Measurements from ENCODE around the gene CYB561A3. TPM values are rescaled to one million over a fixed set of nuclear protein-coding genes. Genes with fewer than 3 reads are reported as not detected.
A peak's percentile ranks its signal among the peaks of the same experiment; 100 is the strongest.

The CYB561A3 gene
- total RNA-seq, 4 donors from 2014 or later: 39.9 to 110 (median 79.8) TPM

- no peaks in the 10 kb centered on the region for H3K4me1 ChIP-seq
- WGBS: 67% methylated on average over 5 of the region's 5 CpGs
- peaks cover 65% of the 10 kb centered on the region for H3K36me3 ChIP-seq
- H3K9me3 ChIP-seq: no peaks in the 10 kb centered on the region
- H3K4me3 ChIP-seq: no peak overlapping the region
- H3K27ac ChIP-seq: peak overlapping the region; percentile 43
- no peak for DNase-seq (ENCODE audit: low spot score in 2 of 2)
- H3K27me3 ChIP-seq: no peaks in the 10 kb centered on the region
- TF ChIP-seq POLR2A (IDR thresholded peaks at IDR 0.05) (no peak), POLR2AphosphoS5 (IDR thresholded peaks at IDR 0.05) (no peak), EP300 (IDR thresholded peaks at IDR 0.05) (no peak), CTCF (IDR thresholded peaks at IDR 0.05) (no peak)
Observed at GRCh38 chr11:61404103-61404502, 42.4 kb upstream of the CYB561A3 start.

- no peak overlapping the region for H3K4me3 ChIP-seq
- H3K9me3 ChIP-seq: no peaks in the 10 kb centered on the region
- no peaks in the 10 kb centered on the region for H3K27me3 ChIP-seq
- H3K4me1 ChIP-seq: no peaks in the 10 kb centered on the region
- H3K36me3 ChIP-seq: peaks cover 65% of the 10 kb centered on the region
- TF ChIP-seq POLR2AphosphoS5 (IDR thresholded peaks at IDR 0.05) (no peak), EP300 (IDR thresholded peaks at IDR 0.05) (no peak), CTCF (IDR thresholded peaks at IDR 0.05) (no peak)
- DNase-seq (ENCODE audit: low spot score in 2 of 2): no peak
- H3K27ac ChIP-seq: no peak overlapping the region
- 96% methylated on average over 1 of the region's 1 CpG for WGBS
Observed at GRCh38 chr11:61403658-61404057, 42.0 kb upstream of the CYB561A3 start.

- H3K9me3 ChIP-seq: no peaks in the 10 kb centered on the region
- 97% methylated on average over 2 of the region's 2 CpGs for WGBS
- no peaks in the 10 kb centered on the region for H3K4me1 ChIP-seq
- H3K27me3 ChIP-seq: no peaks in the 10 kb centered on the region
- H3K4me3 ChIP-seq: no peak overlapping the region
- TF ChIP-seq POLR2A (IDR thresholded peaks at IDR 0.05) (no peak), EP300 (IDR thresholded peaks at IDR 0.05) (no peak), POLR2AphosphoS5 (IDR thresholded peaks at IDR 0.05) (no peak), CTCF (IDR thresholded peaks at IDR 0.05) (no peak)
- no peak overlapping the region for H3K27ac ChIP-seq
- H3K36me3 ChIP-seq: peaks cover 61% of the 10 kb centered on the region
- no peak for DNase-seq (ENCODE audit: low spot score in 2 of 2)
Observed at GRCh38 chr11:61401573-61401972, 39.9 kb upstream of the CYB561A3 start.

- no peak for DNase-seq (ENCODE audit: low spot score in 2 of 2)
- Histone ChIP-seq H3K27ac (no peak overlapping the region), H3K36me3 (peaks cover 60% of the 10 kb centered on the region)
Observed at GRCh38 chr11:61401173-61401572, 39.5 kb upstream of the CYB561A3 start.

GRCh38 chr11:61392981-61393595 is 31.4 kb upstream of the CYB561A3 start:
- H3K27ac ChIP-seq: peak overlapping the region; percentile 90
- peaks cover 20% of the 10 kb centered on the region for H3K4me1 ChIP-seq
- TF ChIP-seq EP300 (IDR thresholded peaks at IDR 0.05) (no peak), POLR2A (IDR thresholded peaks at IDR 0.05) (no peak), CTCF (IDR thresholded peaks at IDR 0.05) (no peak), POLR2AphosphoS5 (IDR thresholded peaks at IDR 0.05) (no peak)
- WGBS: 5% methylated on average over 15 of the region's 15 CpGs
- no peaks in the 10 kb centered on the region for H3K9me3 ChIP-seq
- H3K27me3 ChIP-seq: no peaks in the 10 kb centered on the region
- DNase-seq (ENCODE audit: low spot score in 2 of 2): no peak
- peak overlapping the region; percentile 83 for H3K4me3 ChIP-seq
- H3K36me3 ChIP-seq: peaks cover 28% of the 10 kb centered on the region

More at GRCh38 chr11:61401173-61401572, 39.5 kb upstream of the CYB561A3 start:
- Histone ChIP-seq H3K4me1 (no peaks in the 10 kb centered on the region), H3K9me3 (no peaks in the 10 kb centered on the region), H3K27me3 (no peaks in the 10 kb centered on the region), H3K4me3 (no peak overlapping the region)
- no peak for TF ChIP-seq CTCF (IDR thresholded peaks at IDR 0.05)
- no peak for TF ChIP-seq POLR2A (IDR thresholded peaks at IDR 0.05)
- no peak for TF ChIP-seq EP300 (IDR thresholded peaks at IDR 0.05)
- no peak for TF ChIP-seq POLR2AphosphoS5 (IDR thresholded peaks at IDR 0.05)
- 90% methylated on average over 2 of the region's 2 CpGs for WGBS

All from suprapubic skin (tissue), 4 donors.